Measurements from ENCODE around the gene RPN2.

DNA sequence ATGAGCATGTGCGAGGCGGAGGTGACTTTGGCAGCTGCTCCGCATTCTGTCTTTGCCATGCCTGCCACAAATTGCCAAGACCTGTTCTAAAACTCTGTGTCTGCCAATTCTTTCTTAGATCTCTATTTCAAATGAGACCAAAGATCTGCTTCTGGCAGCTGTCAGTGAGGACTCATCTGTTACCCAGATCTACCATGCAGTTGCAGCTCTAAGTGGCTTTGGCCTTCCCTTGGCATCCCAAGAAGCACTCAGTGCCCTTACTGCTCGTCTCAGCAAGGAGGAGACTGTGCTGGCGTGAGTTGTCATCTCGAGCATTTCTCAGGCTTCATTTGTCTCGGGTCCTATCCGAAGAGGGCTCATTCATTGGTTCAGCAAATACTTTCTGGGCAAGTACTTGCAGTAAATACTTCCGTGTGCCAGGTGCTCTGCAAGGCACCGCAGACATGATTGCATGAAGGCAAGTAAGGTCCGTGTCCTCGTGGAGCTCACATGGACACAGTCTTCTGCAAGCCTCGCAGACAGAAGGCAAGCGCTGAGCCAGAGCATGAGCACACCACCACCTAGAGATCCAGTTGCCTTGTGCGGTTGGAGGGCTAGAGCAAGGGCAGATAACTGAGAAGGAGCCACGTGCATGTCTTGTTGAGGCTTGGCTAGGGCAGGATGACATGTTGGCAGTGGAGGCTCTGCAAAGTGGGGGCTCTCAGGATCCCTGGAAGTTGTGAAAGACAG is 20.0 kb downstream of the RPN2 start:
- no peak for TF ChIP-seq SIN3A (IDR thresholded peaks at IDR 0.05; ENCODE audit: borderline replicate concordance, insufficient read depth, low read length)
- TF ChIP-seq, protein P1, sequence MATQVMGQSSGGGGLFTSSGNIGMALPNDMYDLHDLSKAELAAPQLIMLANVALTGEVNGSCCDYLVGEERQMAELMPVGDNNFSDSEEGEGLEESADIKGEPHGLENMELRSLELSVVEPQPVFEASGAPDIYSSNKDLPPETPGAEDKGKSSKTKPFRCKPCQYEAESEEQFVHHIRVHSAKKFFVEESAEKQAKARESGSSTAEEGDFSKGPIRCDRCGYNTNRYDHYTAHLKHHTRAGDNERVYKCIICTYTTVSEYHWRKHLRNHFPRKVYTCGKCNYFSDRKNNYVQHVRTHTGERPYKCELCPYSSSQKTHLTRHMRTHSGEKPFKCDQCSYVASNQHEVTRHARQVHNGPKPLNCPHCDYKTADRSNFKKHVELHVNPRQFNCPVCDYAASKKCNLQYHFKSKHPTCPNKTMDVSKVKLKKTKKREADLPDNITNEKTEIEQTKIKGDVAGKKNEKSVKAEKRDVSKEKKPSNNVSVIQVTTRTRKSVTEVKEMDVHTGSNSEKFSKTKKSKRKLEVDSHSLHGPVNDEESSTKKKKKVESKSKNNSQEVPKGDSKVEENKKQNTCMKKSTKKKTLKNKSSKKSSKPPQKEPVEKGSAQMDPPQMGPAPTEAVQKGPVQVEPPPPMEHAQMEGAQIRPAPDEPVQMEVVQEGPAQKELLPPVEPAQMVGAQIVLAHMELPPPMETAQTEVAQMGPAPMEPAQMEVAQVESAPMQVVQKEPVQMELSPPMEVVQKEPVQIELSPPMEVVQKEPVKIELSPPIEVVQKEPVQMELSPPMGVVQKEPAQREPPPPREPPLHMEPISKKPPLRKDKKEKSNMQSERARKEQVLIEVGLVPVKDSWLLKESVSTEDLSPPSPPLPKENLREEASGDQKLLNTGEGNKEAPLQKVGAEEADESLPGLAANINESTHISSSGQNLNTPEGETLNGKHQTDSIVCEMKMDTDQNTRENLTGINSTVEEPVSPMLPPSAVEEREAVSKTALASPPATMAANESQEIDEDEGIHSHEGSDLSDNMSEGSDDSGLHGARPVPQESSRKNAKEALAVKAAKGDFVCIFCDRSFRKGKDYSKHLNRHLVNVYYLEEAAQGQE (IDR thresholded peaks at IDR 0.05; ENCODE audit: insufficient read depth in 1 of 2, low read depth in 2 of 2, low read length in 2 of 2), result no peak
- no peak for TF ChIP-seq TAF1 (IDR thresholded peaks at IDR 0.05; ENCODE audit: borderline replicate concordance, insufficient read depth, low read length)

Measured in PFSK-1 (cell line).